ENCODE measurements around the gene C9orf40. TPM values are rescaled to one million over a fixed set of nuclear protein-coding genes. Genes with fewer than 3 reads are reported as not detected.

The C9orf40 gene
- total RNA-seq, 2 experiments from 2014 or later, result 22.9 TPM

- ATAC-seq (no peak), DNase-seq (no peak)
- Mint-ChIP-seq H3K36me3 (ENCODE audit: low read depth) (no peaks in the 10 kb centered on the region), H3K4me3 (no peak overlapping the region), H3K4me1 (ENCODE audit: low read depth) (no peaks in the 10 kb centered on the region), H3K27ac (no peak overlapping the region), H3K9me3 (ENCODE audit: insufficient read depth) (no peaks in the 10 kb centered on the region), H3K27me3 (ENCODE audit: low read depth) (peaks cover 5% of the 10 kb centered on the region)
- ChIA-PET CTCF (no interaction called here), POLR2A (no interaction called here)
These were observed 17.7 kb downstream of the C9orf40 start for GRCh38 chr9:74935008-74935407.

GRCh38 chr9:74921737-74922136, 31.0 kb downstream of the C9orf40 start:
- H3K9me3 Mint-ChIP-seq (ENCODE audit: insufficient read depth), result no peaks in the 10 kb centered on the region
- no peak for DNase-seq
- H3K27ac Mint-ChIP-seq, result no peak overlapping the region
- H3K4me1 Mint-ChIP-seq (ENCODE audit: low read depth), result no peaks in the 10 kb centered on the region
- H3K4me3 Mint-ChIP-seq, result no peak overlapping the region
- no peak for ATAC-seq
- no peaks in the 10 kb centered on the region for H3K36me3 Mint-ChIP-seq (ENCODE audit: low read depth)
- ChIA-PET CTCF (no interaction called here), POLR2A (interaction anchor here (0.6 kb wide), 1 partner anchor 207 kb away, joined by 3 read pairs; no protein-coding TSS in a partner anchor)
- no peaks in the 10 kb centered on the region for H3K27me3 Mint-ChIP-seq (ENCODE audit: low read depth)

- ChIA-PET POLR2A (interaction anchor here (0.6 kb wide), 2 partner anchors 207 to 914 kb away, joined by 3 read pairs; no protein-coding TSS in a partner anchor), CTCF (no interaction called here)
- no peak for DNase-seq
- Mint-ChIP-seq H3K4me3 (no peak overlapping the region), H3K27me3 (ENCODE audit: low read depth) (no peaks in the 10 kb centered on the region), H3K4me1 (ENCODE audit: low read depth) (no peaks in the 10 kb centered on the region), H3K9me3 (ENCODE audit: insufficient read depth) (no peaks in the 10 kb centered on the region), H3K36me3 (ENCODE audit: low read depth) (no peaks in the 10 kb centered on the region), H3K27ac (no peak overlapping the region)
- ATAC-seq, result no peak
These were observed 31.6 kb downstream of the C9orf40 start for GRCh38 chr9:74920944-74921626.

GRCh38 chr9:74910036-74910435, 42.7 kb downstream of the C9orf40 start:
- no peak overlapping the region for H3K27ac Mint-ChIP-seq
- CTCF ChIA-PET, result no interaction called here
- ATAC-seq, result no peak

GRCh38 chr9:74908665-74909064, 44.0 kb downstream of the C9orf40 start:
- Mint-ChIP-seq H3K4me3 (no peak overlapping the region), H3K27ac (no peak overlapping the region)
- CTCF ChIA-PET, result no interaction called here

More at GRCh38 chr9:74910036-74910435, 42.7 kb downstream of the C9orf40 start:
- Mint-ChIP-seq H3K36me3 (ENCODE audit: low read depth) (no peaks in the 10 kb centered on the region), H3K9me3 (ENCODE audit: insufficient read depth) (no peaks in the 10 kb centered on the region), H3K27me3 (ENCODE audit: low read depth) (peaks cover 3% of the 10 kb centered on the region), H3K4me3 (no peak overlapping the region), H3K4me1 (ENCODE audit: low read depth) (no peaks in the 10 kb centered on the region)
- no peak for DNase-seq
- POLR2A ChIA-PET, result no interaction called here

GRCh38 chr9:74907085-74907484, 45.6 kb downstream of the C9orf40 start:
- ATAC-seq, result no peak
- Mint-ChIP-seq H3K27me3 (ENCODE audit: low read depth) (peaks cover 2% of the 10 kb centered on the region), H3K27ac (no peak overlapping the region), H3K4me3 (no peak overlapping the region), H3K36me3 (ENCODE audit: low read depth) (no peaks in the 10 kb centered on the region), H3K9me3 (ENCODE audit: insufficient read depth) (no peaks in the 10 kb centered on the region), H3K4me1 (ENCODE audit: low read depth) (no peaks in the 10 kb centered on the region)
- CTCF ChIA-PET, result no interaction called here
- DNase-seq, result no peak
- POLR2A ChIA-PET, result no interaction called here

More at GRCh38 chr9:74908665-74909064, 44.0 kb downstream of the C9orf40 start:
- Mint-ChIP-seq H3K36me3 (ENCODE audit: low read depth) (no peaks in the 10 kb centered on the region), H3K4me1 (ENCODE audit: low read depth) (no peaks in the 10 kb centered on the region), H3K27me3 (ENCODE audit: low read depth) (peaks cover 2% of the 10 kb centered on the region), H3K9me3 (ENCODE audit: insufficient read depth) (no peaks in the 10 kb centered on the region)
- ATAC-seq (no peak), DNase-seq (no peak)
- POLR2A ChIA-PET, result no interaction called here

- no peaks in the 10 kb centered on the region for H3K36me3 Mint-ChIP-seq (ENCODE audit: low read depth)
- no peaks in the 10 kb centered on the region for H3K9me3 Mint-ChIP-seq (ENCODE audit: insufficient read depth)
- H3K4me3 Mint-ChIP-seq, result no peak overlapping the region
- H3K4me1 Mint-ChIP-seq (ENCODE audit: low read depth), result no peaks in the 10 kb centered on the region
- no peak overlapping the region for H3K27ac Mint-ChIP-seq
- CTCF ChIA-PET, result no interaction called here
- no peak for ATAC-seq
- DNase-seq, result no peak
- H3K27me3 Mint-ChIP-seq (ENCODE audit: low read depth), result peaks cover 4% of the 10 kb centered on the region
- POLR2A ChIA-PET, result no interaction called here
These were observed 51.7 kb downstream of the C9orf40 start for GRCh38 chr9:74901001-74901400.

Other genes starting within 250 kb of the C9orf40 start
- gene TRPM6, start 65.0 kb downstream of the C9orf40 start, total RNA-seq, result not detected
- gene CARNMT1, start 75.4 kb upstream of the C9orf40 start, total RNA-seq, result 10 to 100 TPM; 30.9 to 34.0 TPM
- 10 to 100 TPM; 26.9 to 28.2 TPM for gene NMRK1, start 135.2 kb upstream of the C9orf40 start, total RNA-seq
- gene OSTF1, start 135.6 kb upstream of the C9orf40 start, total RNA-seq, result 100 to 1,000 TPM; 126 to 132 TPM